Panc1 (cell line): ENCODE results near the gene SP100. TPM values are rescaled to one million over a fixed set of nuclear protein-coding genes. Genes with fewer than 3 reads are reported as not detected.

ENCODE experiments used
- ATAC-seq: fragments of 200-7000 bp; cut with Tn5 transposase; 2 replicates; pipeline ENCODE4 v1.9.1; 2020; ENCODE audit warnings: mild to moderate bottlenecking, moderate library complexity
- BruUV-seq: library from RNA; stranded (reverse); fragments of 400-500 nt; replicated peaks from 2 replicates; lab custom pipeline; 2021; lab: Mats Ljungman, UMichigan
- CTCF ChIA-PET: fragments of 300-600 bp; sonication (Branson Sonifier 250); formaldehyde crosslinking; loops from one replicate; lab custom pipeline; 2022; ENCODE audit warnings: antibody characterized with exemption; lab: Charles Lee
- POLR2A ChIA-PET: fragments of 300-600 bp; sonication (Branson Sonifier 250); formaldehyde crosslinking; loops from one replicate; lab custom pipeline; 2022; ENCODE audit warnings: antibody characterized with exemption; lab: Charles Lee
- DNase-seq: peaks from one replicate; pipeline ENCODE4 v3.0.0-alpha.2; 2010; ENCODE audit warnings: low read depth, low spot score
- H3K27ac ChIP-seq: 2 replicates; pipeline ENCODE4 v1.5.1; 2011; ENCODE audit warnings: mild to moderate bottlenecking, low read length, inconsistent platforms
- H3K27me3 ChIP-seq: fragments of 200-500 bp; sonication (Bioruptor generic); 2 replicates; pipeline ENCODE4 v1.6.0; 2014; ENCODE audit warnings: low read length, inconsistent platforms; ENCODE audit not compliant: control insufficient read depth, insufficient read depth
- H3K36me3 ChIP-seq: fragments of 200-500 bp; sonication (Bioruptor generic); 2 replicates; pipeline ENCODE4 v1.5.1; 2014; ENCODE audit warnings: inconsistent platforms, mild to moderate bottlenecking, low read length, moderate library complexity; ENCODE audit not compliant: control insufficient read depth, insufficient read depth
- H3K4me1 ChIP-seq: 2 replicates; pipeline ENCODE4 v1.5.1; 2011; ENCODE audit warnings: inconsistent platforms, mild to moderate bottlenecking, low read length, moderate library complexity; ENCODE audit not compliant: control insufficient read depth, insufficient read depth
- H3K4me3 ChIP-seq, 2 experiments: 2 replicates each; pipeline ENCODE4 v1.5.1; 2011 to 2012; ENCODE audit warnings: low read depth in 2 of 2, low read length in 2 of 2, mild to moderate bottlenecking in 2 of 2, inconsistent platforms in 1 of 2, moderate library complexity in 1 of 2
- H3K9me3 ChIP-seq: fragments of 200-500 bp; sonication (Bioruptor generic); 2 replicates; pipeline ENCODE4 v1.5.1; 2014; ENCODE audit warnings: low read depth, mild to moderate bottlenecking, inconsistent platforms, low read length, moderate library complexity; ENCODE audit not compliant: control insufficient read depth, insufficient read depth
- CTCF ChIP-seq: fragments of 450-650 bp; IDR thresholded peaks from 2 replicates; pipeline ENCODE4 v1.5.1; 2017; ENCODE audit warnings: mild to moderate bottlenecking
- POLR2AphosphoS5 ChIP-seq: IDR thresholded peaks from 2 replicates; pipeline ENCODE4 v1.6.1; 2012; ENCODE audit warnings: mild to moderate bottlenecking, low read depth, low read length, moderate library complexity
- REST ChIP-seq, 2 experiments: IDR thresholded peaks; 2 replicates each; pipeline ENCODE4 v1.6.1; 2011 to 2012; ENCODE audit warnings: low read depth in 2 of 2, control low read depth in 1 of 2, low read length in 1 of 2, mild to moderate bottlenecking in 1 of 2, moderate library complexity in 1 of 2; ENCODE audit not compliant: insufficient read depth in 1 of 2
- SIN3A ChIP-seq: IDR thresholded peaks from 2 replicates; pipeline ENCODE4 v1.6.1; 2012; ENCODE audit warnings: low read depth, mild to moderate bottlenecking, low read length, moderate library complexity, borderline replicate concordance; ENCODE audit not compliant: insufficient read depth
- TCF7L2 ChIP-seq: IDR thresholded peaks from 2 replicates; pipeline ENCODE4 v1.6.1; 2011; ENCODE audit warnings: mild to moderate bottlenecking, low read depth, low read length, inconsistent platforms
- in situ Hi-C: cut with HindIII; loops from 2 replicates; pipeline ENCODE4 v1.10.0; 2016; ENCODE audit warnings: low sequenced_read_pairs, low pct_unique_long_range_greater_than_20kb
- intact Hi-C: fragments of 100-400 bp; cut with micrococcal nuclease; formaldehyde crosslinking; loops from one replicate; pipeline ENCODE4 v1.10.0; 2022; ENCODE audit not compliant: unreplicated experiment
- total RNA-seq: library from RNA; stranded (reverse); gene quantifications from one replicate; pipeline ENCODE4 v1.2.1, GENCODE V29; 2021; ENCODE audit not compliant: unreplicated experiment

SP100 gene
- total RNA-seq, 1 experiment from 2014 or later: 27.2 TPM

DNA sequence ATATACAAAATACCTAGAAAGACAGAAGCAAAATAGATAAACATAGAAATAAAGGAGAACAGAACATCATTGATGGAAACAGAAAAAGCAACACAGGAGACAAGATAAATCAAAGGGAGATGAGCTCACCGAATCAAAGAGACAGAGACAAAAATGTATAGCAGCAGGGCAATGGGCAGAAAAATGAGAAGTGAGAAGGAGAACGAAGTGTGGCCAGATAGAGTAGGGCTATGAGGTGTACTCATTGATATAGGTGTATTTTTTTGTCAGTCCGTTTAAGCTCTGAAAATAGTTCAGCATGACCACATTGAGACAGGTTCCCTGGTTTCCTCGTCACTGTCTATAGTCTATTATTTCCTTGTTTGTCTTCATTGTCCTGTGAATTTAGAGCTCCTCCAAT lies 55.1 kb downstream of the SP100 start:
- H3K9me3 ChIP-seq: no peaks in the 10 kb centered on the region
- H3K27ac ChIP-seq: no peak overlapping the region
- in situ Hi-C loops (no loop called here), intact Hi-C loops (no loop called here)
- ATAC-seq (no peak), DNase-seq (no peak)
- ChIA-PET POLR2A (no interaction called here), CTCF (no interaction called here)
- no peak overlapping the region for H3K4me3 ChIP-seq
- TF ChIP-seq SIN3A (no peak), POLR2AphosphoS5 (no peak), REST (IDR thresholded peaks at IDR 0.05; ENCODE audit: insufficient read depth in 1 of 2, low read depth in 2 of 2, low read length in 1 of 2) (no peak), CTCF (no peak), TCF7L2 (no peak)
- H3K4me1 ChIP-seq: no peaks in the 10 kb centered on the region
- peaks cover 2% of the 10 kb centered on the region; the same call in 1 of the 2 replicates for H3K36me3 ChIP-seq
- no peaks in the 10 kb centered on the region for H3K27me3 ChIP-seq
- BruUV-seq: TSS peak; percentile 38

DNA sequence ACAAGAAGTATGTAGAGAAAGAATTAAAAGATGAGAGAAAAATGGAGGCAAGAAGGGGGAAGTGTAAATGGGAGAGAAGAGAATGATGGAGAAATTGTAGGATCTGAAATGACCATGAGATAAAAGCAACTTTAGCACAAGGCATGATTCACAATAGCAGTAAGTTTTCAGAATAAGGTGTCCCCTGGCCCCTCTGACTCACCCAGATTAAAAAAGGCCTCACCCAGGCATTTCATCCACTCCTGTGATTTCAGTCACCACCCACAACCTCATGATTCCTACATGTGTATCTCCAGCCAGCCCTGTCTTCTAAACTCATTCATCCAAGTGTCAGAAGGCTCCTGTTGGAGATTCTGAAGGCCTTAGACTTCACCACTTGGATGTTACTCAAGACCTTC lies 56.6 kb downstream of the SP100 start:
- Histone ChIP-seq H3K27ac (no peak overlapping the region), H3K9me3 (no peaks in the 10 kb centered on the region), H3K36me3 (peaks cover 2% of the 10 kb centered on the region; the same call in 1 of the 2 replicates), H3K4me1 (no peaks in the 10 kb centered on the region), H3K4me3 (no peak overlapping the region), H3K27me3 (no peaks in the 10 kb centered on the region)
- intact Hi-C loops (no loop called here), in situ Hi-C loops (no loop called here)
- no peak for ATAC-seq
- no peak for DNase-seq
- BruUV-seq: no TSS peak
- CTCF ChIA-PET: no interaction called here
- TF ChIP-seq CTCF (no peak), TCF7L2 (no peak), POLR2AphosphoS5 (no peak), SIN3A (no peak), REST (IDR thresholded peaks at IDR 0.05; ENCODE audit: insufficient read depth in 1 of 2, low read depth in 2 of 2, low read length in 1 of 2) (no peak)
- POLR2A ChIA-PET: no interaction called here
